Erythroblast (primary cell): ENCODE results near the gene CA11.
A peak's percentile ranks its signal among the peaks of the same experiment; 100 is the strongest.

Source experiments
- GATA1 ChIP-seq: IDR thresholded peaks from 2 replicates; pipeline ENCODE4 v1.6.1; 2011; ENCODE audit warnings: low read depth, mild to moderate bottlenecking, control low read depth, low read length, moderate library complexity
- POLR2A ChIP-seq: IDR thresholded peaks from 2 replicates; pipeline ENCODE4 v1.6.1; 2011; ENCODE audit warnings: mild to moderate bottlenecking, low read length

DNA sequence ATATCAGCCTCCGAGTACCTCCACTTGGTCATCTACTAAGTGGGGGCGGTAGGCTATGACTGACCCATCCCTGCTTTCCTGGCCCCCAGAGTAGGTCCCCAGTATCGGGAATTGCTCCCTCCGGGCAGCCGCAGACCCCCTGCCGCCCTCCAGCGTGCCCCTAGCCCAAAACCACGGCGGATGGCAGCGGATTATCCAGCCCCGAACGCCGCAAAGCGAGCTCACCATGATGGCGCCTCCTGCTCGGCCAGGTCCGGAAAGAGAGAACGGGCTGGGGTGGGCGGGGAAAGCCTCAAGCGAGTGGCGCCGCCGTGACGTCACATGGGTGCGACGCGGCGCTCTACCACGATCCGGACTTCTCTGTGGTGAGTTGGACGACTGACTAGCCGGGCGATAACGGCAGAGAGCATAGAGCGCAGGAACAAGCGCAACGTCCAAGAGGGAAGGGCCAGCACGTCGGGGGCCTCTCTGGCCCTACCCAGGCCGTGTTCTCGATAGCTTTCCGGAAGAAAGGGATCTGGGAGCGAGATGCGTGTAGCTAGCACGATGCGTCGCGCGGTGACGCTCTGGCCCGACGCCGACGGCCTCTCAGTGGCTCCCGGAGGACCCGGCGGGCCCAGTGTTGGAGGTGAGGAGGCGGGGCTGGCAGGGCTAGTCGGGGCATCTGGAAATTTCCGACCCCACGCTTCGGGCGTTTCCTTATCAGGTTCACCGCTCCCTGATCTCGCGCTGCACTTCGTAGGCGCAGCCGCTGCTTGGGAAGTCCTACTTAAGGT lies 26.9 kb downstream of the CA11 start, which contains the start of the genes RPL18 and SPHK2:
- peak; percentile 96 for TF ChIP-seq POLR2A
- TF ChIP-seq GATA1: peak; percentile 76
